ENCODE data around the gene NECTIN3. TPM values are rescaled to one million over a fixed set of nuclear protein-coding genes. Genes with fewer than 3 reads are reported as not detected.

Gene NECTIN3, protein sequence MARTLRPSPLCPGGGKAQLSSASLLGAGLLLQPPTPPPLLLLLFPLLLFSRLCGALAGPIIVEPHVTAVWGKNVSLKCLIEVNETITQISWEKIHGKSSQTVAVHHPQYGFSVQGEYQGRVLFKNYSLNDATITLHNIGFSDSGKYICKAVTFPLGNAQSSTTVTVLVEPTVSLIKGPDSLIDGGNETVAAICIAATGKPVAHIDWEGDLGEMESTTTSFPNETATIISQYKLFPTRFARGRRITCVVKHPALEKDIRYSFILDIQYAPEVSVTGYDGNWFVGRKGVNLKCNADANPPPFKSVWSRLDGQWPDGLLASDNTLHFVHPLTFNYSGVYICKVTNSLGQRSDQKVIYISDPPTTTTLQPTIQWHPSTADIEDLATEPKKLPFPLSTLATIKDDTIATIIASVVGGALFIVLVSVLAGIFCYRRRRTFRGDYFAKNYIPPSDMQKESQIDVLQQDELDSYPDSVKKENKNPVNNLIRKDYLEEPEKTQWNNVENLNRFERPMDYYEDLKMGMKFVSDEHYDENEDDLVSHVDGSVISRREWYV
- 30.7 and 40.4 TPM in 2 replicates for total RNA-seq

DNA sequence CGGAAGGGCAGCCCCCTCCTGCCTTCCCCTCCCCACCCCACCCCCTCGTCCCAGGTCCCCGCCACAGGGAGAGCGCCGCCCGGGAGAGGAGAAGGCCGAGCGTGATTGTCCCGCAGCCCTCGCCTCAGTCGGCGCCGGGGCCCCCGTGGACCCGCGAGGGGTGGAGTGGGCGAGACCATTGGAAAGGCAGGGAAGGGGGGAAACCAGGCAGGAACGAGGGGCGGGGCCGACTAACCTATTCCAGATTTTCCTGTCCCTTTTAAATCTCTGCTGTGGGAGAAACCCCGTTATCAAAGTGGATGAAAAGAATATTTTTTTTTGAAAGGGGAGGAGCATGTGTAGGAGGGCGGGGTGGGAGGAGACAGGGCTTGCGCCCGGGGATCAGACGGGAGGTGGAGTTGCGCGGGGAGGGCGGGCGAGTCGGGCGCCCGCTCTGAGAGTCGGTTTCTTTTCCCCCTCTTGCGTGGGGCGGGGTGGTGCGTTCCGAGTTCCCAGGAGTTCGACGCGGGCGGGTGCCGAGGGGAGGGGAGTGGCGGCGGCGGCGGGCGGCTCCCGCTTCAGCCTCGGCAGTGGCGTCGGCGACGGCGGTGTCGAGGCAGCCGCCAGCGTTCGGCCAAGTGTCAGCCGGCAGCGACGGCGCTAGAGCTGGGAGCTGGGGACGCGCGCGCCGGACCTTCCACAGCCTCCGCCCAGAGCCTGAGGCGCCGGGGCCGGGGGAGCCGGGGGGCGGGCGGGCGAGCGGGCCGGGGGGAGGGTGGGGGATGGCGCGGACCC lies at the start of gene NECTIN3:
NECTIN3 (plus strand) TSS at position 560 of the 774 bp plus-strand sequence; CDS start at position 762, 202 bp downstream.

Data from bronchial smooth muscle cell (primary cell).